Measurements from ENCODE around the gene GPC3.

DNA sequence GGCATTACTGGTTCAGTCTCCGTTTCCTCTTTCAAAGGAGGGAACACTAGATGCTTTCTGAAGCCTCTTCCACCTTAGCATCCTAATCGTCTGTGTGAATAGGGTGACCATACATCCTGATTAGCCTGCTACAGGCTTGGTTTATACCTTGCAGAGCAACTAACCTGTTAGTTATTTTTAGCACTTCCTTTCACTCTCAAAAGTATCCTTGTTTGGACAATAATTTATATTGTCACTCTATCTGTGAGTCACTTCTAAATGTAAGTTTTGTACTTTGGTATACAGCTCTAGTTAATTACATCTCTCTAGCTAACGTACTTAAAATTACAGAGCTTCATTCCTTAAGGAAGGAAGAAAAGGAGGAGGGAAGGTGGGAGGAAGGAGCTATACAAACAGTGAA, 174.5 kb downstream of the GPC3 start:
- TF ChIP-seq CTCF (IDR thresholded peaks at IDR 0.05 in 2 of 3, conservative IDR thresholded peaks at IDR 0.05 in 1 of 3; ENCODE audit: borderline replicate concordance in 1 of 3, insufficient read depth in 1 of 3, low read depth in 2 of 3, low read length in 2 of 3) (no peak), SIN3A (IDR thresholded peaks at IDR 0.05; ENCODE audit: low read depth) (no peak), EZH2 (IDR thresholded peaks at IDR 0.05) (no peak), POLR2A (IDR thresholded peaks at IDR 0.05; ENCODE audit: borderline replicate concordance, extremely low read depth, insufficient read depth, insufficient read length) (no peak), MAX (IDR thresholded peaks at IDR 0.05) (no peak), POLR2AphosphoS5 (IDR thresholded peaks at IDR 0.05; ENCODE audit: low read depth, low read length) (no peak), YY1 (IDR thresholded peaks at IDR 0.05; ENCODE audit: extremely low read depth, insufficient replicate concordance, low read depth, low read length) (no peak), FOSL1 (IDR thresholded peaks at IDR 0.05; ENCODE audit: low read depth) (no peak), EZH2phosphoT487 (IDR thresholded peaks at IDR 0.05; ENCODE audit: borderline replicate concordance) (no peak), ELF1 (IDR thresholded peaks at IDR 0.05; ENCODE audit: borderline replicate concordance, low read depth) (no peak), ZNF274 (IDR thresholded peaks at IDR 0.05; ENCODE audit: low read depth, low read length) (no peak), CEBPB (IDR thresholded peaks at IDR 0.05; ENCODE audit: low read depth) (no peak), RAD21 (IDR thresholded peaks at IDR 0.05; ENCODE audit: low read depth) (no peak)
- TF ChIP-seq, protein P1, sequence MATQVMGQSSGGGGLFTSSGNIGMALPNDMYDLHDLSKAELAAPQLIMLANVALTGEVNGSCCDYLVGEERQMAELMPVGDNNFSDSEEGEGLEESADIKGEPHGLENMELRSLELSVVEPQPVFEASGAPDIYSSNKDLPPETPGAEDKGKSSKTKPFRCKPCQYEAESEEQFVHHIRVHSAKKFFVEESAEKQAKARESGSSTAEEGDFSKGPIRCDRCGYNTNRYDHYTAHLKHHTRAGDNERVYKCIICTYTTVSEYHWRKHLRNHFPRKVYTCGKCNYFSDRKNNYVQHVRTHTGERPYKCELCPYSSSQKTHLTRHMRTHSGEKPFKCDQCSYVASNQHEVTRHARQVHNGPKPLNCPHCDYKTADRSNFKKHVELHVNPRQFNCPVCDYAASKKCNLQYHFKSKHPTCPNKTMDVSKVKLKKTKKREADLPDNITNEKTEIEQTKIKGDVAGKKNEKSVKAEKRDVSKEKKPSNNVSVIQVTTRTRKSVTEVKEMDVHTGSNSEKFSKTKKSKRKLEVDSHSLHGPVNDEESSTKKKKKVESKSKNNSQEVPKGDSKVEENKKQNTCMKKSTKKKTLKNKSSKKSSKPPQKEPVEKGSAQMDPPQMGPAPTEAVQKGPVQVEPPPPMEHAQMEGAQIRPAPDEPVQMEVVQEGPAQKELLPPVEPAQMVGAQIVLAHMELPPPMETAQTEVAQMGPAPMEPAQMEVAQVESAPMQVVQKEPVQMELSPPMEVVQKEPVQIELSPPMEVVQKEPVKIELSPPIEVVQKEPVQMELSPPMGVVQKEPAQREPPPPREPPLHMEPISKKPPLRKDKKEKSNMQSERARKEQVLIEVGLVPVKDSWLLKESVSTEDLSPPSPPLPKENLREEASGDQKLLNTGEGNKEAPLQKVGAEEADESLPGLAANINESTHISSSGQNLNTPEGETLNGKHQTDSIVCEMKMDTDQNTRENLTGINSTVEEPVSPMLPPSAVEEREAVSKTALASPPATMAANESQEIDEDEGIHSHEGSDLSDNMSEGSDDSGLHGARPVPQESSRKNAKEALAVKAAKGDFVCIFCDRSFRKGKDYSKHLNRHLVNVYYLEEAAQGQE (IDR thresholded peaks at IDR 0.05; ENCODE audit: low read depth), result no peak
